NCI-H1436 treated with DMSO at 0.1 percent for 48 hours (cell line): ENCODE measurements around the gene RAD51B.
A peak's percentile ranks its signal among the peaks of the same experiment; 100 is the strongest.
"Not testable (repeated sequence)": the region's sequence is repeated elsewhere in the genome, so short reads cannot be mapped to it uniquely, and the experiment has no call there.

Experiments used
- DNase-seq: peaks from one replicate; lab custom pipeline; 2025; lab: John Stamatoyannopoulos, UW

RAD51B gene

DNA sequence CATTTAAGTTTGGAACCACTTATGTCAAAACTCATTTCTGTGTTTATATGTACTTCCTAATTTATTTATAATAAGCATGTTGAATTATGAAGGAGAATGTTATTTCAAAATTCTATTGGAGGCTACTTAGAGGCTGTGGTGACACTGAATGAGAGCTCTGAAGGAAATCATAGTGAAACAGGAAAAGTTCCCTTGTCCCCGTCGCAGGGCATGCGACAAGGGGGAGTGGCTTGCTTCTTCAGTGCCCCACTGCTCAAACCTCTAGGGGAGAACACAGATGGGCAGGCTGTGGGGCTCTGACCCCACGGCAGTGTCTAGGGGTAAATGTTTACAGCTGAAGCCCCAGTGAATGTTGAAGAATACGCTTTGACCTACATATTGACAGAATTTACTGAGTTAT, 261.9 kb downstream of the RAD51B start:
- DNase-seq: no peak

DNA sequence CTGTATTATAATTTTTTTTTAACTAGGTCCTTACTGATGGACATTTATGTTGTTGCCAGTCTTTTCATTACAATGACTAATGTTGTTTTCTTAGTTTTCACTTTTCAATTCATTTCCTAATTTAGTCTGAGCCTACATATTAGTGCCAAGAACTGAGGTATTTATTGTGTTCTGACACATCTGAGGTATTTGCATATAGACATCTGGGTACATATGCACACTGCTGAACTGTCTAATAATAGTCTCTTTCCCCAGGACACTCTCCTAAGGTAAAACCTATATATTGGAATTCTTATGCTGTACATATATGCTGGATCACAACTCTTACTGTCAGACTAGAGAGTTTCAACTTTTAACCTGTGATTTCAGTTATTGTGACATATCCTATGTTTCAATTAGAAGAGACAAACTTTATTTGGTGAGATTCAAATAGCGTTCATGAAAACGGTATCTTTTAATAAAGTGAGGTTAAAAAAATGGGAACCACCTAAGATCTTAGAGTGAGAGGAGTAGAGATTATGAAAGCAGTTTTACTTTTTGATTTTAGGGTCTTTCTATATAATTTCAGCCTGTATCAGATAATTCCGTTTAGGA, 263.2 kb downstream of the RAD51B start:
- no peak for DNase-seq

DNA sequence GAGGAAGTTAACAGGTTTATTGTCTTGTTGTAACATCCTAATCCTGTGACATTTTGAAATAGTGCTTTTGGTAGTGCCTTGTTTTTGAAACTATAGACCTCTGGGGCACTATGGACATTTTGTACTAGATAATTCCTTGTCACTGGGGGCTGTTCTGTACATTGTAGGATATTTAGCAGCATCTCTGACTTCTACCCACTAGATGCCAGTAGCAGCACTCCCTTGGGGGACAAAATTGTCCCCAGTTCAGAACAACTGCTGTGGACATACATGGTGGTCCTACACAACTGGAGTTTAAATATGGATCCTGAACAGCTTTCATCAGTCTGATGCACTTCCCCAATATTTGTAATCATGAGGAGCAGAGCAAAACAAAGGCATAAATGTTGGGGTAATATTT, 264.7 kb downstream of the RAD51B start:
- DNase-seq: no peak

DNA sequence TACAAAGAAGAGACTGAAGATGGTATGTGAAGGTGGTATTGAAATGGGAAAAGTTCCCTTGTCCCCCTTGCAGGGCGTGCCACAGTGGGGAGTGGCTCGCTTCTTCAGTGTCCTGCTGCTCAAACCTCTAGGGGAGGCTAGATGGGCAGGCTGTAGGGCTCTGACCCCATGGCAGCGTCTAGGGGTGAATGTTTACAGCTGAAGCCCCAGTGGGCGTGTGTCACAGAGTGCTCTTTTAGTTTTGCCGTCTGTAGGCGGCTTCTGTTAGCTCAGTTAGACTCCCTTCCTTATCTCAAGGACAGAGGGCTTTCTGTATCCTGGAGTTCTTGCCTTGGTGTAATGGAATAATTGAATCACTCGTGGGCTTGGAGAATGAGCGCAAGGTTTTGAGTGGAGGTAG, 266.2 kb downstream of the RAD51B start:
- DNase-seq: no peak

DNA sequence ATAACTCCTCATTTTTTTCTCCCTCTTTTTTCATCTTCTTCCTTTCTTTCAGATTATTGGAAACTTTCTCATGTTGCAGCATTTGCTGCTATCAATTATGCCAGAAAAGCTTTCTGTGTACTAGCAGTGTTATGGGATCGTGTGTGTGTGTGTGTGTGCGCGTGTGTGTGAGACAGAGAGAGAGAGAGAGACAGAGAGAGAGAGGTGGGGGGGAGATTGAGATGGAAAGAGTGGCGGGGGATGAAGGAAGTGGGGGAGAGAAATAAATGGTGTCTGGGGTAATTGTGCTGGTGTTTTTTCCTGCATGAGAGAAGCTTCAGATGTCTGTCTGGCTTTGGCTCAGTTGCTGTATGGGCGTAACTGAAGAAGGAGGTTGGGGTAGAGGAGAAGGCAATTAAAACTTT, 268.9 kb downstream of the RAD51B start:
- DNase-seq: no peak

DNA sequence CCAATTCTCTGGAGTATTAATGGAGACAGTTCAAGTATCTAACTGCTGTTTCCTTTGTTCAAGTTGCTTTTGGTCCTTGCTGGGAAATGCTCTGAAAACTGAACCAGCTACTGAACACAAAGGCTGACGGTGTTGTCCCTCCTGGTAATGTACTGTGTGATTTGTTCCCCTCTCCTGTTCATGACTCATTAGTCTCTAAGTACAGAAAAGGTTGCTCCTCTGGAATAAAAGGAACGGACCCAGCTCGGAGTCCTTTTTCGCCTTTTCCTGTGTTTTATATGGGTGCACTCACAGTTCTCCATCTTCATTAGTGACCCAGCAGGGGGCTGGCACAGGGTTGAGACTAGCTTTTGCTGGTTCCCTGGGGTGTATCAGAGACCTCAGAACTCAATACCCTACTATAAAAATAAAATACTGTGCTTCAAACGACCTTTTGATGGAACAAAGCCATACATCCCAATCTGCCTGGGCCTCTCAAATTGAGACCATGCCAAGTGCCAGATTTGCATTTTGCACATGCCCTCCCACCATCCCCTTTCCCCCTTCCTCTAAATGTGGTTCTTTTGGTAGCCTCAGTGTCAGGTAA, 269.7 kb downstream of the RAD51B start:
- peak; percentile 53 for DNase-seq

DNA sequence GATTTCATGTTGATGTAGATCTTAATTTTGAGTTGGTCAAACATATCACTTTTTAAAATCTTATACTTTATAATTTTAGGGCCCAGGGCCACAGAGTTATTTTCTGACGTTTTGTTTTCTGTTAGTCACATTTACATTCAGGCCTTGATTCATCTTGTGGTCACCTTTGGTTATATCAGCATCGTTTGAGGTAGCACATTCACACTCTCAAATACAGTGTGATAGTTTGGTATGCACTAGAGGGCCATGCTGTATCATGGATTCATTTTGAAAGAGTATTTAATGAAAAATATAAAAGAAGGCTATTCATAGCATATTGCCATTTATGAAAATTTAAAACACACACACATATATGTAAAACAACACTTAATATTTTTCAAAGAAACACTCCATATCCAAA, 274.6 kb downstream of the RAD51B start:
- DNase-seq: no peak

DNA sequence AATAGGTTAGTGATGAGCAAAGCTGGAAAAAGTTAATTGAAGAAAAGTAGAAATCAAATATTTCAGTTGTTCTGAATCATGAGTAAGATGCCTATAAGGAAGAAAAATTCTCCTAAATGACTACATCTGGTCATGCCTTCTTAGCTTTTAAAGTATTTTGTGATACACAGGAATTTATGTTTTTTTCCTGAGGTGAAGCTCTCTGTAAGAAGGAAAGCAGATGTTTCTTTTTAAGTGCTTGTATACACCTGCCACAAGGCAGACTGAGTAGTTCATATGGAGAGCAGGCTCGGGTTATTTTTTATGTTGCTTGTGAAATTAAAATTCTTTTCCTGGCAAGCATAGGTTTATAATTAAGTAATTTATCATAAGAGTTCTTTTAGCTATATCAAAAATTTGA, 275.2 kb downstream of the RAD51B start:
- DNase-seq: no peak

DNA sequence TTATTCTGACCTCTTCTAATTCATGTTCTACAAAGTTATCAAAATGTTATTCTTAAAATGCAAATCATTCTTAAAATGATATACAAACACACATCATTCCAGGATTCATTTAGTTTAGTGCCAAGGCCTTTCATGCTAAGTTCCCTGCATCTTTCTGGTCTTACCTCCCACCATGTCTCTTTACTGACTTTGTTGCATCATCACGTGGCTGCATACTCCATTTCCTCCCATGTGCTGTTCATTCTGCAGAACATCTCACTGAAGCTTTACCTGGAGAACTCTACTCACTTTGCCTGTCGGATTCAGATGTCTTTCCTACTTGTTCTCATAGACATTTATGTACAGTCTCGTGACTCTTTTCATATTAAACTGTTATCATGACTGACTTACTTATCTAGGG, 278.1 kb downstream of the RAD51B start:
- DNase-seq: no peak

DNA sequence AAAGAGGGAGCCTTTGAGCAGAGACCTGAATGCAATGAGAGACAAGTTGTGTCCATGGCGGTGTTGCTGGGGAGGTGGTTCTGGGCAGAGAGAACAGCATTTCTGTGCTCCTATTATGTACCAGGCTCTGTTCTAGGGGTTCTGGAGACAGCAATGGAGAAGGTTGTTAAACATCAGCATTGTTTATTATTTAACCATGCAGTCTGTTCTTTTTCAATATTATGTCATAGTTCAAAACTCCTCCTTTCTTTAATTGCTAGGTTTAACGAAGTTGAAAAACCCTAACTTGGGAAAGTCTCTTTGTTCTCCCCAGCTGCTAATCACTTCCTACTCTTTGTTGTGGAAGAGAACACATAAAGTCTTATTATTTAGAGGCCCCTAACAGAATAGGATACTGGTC, 279.3 kb downstream of the RAD51B start:
- DNase-seq: no peak

DNA sequence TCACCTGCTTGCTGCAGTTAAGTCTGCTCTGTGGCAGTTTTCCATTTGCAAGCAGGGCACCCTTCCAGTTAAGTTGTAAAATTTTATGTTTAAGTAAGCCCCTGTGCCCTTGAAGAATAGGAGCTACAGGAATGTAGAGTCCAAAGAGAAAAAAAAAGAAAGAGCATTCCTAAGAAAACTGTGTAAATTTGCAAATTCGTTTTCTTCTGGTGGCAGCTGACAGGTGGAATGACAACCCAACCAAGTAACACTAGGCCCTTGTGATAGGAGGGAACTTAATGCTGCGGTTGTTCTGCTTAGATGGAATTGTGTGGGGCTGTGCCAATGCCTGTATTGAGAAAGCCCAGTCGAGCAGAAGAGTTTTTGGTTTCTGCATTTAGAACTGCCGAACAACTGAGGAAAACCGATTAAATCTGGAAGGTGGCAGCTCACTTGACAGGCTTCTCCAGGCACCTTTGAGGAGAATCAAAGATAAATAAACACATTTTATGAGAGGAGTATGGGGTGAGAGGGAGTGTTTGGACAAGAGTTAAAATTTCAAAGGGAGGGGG, 280.0 kb downstream of the RAD51B start:
- no peak for DNase-seq

DNA sequence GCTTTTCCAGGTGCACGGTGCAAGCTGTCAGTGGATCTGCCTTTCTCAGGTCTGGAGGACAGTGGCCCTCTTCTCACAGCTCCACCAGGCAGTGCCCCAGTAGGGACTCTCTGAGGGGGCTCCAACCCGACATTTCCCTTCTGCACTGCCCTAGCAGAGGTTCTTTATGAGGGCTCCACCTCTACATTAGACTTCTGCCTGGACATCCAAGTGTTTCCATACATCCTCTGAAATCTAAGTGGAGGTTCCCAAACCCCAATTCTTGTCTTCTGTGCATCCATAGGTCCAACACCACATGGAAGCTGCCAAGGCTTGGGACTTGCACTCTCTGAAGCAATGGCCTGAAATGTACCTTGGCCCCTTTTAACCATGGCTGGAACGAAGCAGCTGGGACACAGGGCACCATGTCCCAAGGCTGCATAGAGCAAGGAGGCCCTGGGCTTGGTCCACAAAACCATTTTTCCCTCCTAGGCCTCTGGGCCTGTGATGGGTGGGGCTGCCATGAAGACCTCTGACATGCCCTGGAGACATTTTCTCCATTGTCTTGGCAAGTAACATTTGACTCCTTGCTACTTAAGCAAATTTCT, 282.2 kb downstream of the RAD51B start:
- DNase-seq: not testable (repeated sequence)

DNA sequence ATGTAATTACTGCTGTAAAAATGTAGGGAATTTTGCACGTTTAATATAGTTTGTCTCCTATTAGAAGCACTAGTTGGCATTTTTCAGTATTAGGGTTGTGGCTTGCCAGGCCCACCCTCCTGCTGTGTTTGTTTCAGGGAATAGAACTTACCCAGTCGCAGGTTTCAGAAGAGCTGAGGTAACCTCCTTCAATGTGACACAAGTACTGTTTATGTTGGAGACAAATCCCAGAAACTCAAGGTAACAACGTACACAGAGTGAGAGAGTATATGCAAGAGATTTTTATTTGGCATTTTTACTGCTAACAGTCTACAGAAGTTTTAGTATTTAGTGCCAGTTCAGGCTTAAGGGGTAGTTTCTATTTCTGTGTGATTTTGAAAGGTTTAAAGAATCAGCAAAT, 284.3 kb downstream of the RAD51B start:
- no peak for DNase-seq

DNA sequence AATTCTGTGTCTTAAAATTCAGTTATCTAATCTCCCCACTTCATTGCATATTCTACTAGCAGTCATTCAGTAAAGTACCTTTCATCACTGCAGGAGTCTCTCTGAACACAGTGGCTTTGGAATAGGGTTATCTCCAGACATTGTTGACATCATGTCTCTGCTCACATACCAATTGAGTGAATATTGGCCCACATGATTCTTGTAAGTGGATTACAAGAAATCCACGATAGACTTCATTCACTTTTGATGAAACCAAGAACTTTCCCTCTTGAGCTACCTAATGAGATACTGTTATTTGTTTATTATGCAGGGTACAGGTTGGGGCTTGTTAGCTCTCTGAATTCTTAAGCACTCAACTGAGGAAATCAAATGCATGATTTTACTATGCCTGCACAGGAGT, 284.9 kb downstream of the RAD51B start:
- DNase-seq: no peak

DNA sequence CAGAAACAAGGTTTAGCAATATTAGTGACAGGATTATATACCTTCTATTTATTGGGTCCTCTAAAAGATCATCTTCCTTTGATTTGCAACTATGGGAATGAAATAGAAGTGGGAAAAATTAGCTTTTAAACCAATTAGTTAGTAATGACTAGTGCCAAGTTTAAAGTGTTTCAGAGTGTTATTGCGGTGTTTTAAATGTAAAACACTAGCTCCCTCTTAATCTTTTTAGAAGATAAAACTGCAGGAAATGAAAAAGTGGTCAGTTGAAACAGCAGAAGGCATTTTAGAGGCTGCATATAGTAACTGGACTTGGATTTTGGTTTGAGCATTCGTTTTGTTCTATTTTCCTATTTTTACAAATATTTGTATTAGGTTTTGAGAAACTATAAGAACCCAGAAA, 286.2 kb downstream of the RAD51B start:
- no peak for DNase-seq

DNA sequence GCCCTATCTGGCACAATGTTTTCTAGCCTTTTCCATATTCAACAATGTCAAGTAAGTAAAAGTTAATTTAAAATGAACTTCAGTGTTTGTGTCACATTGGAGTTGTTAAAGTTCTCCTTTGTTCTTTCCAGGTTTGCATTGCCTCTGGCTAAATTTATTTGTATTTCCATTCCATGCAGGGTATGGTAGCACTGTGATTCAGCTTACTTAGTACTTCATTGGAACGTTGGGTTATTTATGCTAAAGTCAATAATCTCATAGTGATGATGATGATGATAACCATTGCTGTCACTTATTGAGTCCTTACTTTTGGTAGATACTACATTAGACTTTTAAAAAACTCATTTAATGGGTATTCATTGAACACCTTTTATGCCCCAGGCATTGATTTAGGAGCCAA, 286.9 kb downstream of the RAD51B start:
- DNase-seq: no peak

DNA sequence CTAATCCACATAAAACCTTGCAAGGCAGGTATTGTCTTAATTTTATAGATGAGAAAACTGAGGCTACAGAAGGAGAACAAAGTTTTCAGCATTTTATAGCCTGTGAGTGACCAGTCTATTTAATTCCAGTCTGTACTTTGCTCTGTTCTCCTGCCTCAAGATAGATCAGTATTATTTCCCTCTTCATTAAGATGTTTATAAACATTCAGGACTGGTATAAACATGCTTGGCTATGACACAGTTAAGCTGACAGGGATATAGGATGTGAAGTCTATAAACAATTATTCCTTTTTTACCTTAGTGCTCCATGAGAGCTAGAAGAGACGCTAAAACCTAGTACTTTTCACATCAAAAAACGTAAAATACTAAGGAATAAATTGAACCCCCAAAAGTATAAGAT, 287.3 kb downstream of the RAD51B start:
- no peak for DNase-seq

DNA sequence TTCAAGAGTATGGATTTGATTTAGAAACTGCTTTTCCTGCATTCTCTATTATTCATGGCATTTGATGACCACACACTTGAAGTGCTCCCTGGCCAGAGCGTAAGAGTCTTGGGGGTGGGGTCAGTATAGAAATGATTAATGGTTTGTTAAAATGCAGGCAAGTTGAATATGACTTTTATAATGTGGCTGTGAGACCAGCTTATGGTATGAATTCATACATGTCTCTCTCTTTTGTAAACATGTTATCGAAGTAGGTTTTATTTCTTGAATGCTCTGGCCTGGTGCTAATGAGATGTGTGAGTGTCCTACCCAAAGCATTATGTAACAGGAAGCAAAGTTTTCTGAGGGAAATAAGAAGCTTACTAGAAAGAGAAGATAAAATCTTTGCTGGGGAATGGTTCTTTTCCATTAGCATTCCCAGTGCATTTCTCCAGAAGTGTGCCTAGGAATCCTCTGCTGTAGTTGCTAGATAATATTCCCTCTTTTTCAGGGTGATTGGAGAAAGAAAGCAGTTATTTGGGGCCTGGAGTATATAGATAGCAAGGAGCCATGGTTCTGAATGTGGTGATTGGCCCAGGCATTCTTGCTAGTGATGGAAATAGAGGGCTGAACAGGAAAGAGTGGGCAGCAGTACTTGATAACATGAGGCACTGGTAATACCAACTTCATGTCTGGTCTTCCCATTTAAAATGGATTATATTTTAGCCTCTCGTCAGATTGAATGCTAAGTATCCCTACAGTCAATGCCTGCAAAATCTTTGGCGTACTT, 289.7 kb downstream of the RAD51B start:
- no peak for DNase-seq

DNA sequence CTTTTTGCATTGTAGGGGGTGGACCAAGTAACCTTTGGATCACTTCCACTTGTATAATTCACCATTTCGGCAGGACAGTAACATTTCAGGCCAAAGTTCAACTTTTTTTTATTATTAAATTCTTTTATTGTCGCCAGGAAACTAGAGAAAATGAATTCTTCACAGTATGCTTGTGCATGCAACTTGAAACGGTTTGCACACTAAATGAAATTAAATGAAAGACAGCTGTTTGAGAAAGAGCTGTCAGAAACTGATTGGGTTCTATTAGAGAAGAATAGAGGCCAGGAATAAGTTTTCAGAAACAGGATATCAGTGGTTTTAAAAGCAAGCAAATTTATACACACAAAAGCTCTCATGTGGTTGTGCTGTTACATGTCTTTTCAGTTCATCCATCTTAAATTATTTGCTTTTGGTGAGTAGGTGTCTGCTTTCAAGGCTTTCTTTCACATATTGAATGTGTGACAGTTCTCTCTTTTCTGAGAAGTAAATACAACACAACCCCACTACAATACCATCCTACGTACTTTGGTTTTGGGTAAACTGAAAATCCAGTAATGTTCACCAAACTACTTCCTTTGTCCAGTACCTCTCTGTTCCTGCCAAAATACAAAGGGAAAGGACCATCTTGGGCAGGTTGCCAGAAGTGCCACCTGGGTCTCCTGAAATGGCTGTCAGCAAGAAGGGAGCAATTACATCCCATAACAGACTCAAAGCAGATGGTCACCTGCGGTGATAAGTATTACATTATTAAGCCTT, 291.7 kb downstream of the RAD51B start:
- no peak for DNase-seq

DNA sequence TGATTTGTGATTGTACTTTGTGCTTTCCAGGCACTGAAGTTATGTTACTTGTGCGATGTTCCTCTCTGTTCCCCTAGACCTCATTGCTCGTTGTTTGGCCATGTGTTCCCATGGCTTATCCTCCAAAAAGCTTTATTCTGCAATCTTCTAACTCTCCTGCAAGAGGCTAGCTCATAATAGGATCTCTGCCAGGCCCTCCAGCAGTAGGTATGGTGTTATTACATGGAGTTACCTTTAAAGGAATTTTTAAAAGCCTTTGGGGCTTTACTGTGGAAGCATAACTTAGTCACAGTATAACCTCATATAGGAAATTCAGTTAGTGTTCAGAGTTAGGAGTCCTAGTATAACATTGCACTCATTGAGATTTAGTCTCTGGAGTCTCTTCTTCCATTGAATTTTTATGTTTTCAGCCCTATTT, 292.3 kb downstream of the RAD51B start:
- DNase-seq: no peak

DNA sequence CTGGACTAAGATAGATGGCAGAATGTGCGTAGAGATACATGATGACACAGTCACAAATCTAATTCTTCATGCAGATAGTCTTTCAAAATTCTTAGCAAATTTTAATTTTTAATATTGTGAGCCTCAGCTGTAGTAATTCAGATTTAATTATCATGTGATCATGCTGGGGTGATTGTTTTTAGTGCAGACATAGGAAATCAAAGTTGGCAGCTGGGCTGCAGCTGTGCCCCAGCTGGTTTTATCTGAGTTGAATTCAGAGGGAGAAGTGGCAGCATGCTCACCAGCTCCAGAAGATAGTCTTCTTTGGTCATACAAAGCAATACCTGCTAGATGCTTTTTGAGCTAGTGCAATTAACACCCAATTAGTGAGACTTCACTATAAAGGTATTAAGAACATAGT, 292.9 kb downstream of the RAD51B start:
- DNase-seq: no peak

DNA sequence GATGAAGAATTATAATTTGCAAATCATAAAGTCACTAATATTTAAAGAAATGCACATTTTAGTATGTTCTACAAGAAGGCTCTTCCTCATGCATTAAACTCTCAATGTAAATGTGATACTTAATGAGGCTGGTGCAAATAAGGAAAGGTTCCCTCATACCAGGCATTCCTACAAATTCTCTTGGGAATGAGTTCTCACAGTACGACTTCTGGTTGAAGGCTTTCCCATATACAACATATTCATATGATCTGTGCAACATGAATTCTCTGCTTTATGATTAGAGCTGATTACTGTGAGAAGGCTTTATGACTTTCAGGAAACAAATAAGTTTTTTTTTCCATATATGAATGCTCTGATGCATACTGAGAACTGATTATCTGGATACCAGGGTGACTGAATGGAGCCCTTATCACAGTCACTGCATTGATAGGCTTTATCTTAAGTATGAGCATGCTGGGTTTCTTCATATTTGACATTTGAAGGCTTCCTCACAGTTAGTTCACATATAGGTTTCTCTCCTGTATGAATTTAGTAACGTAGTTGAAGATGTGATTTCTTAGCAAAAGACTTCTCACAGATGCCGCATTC, 293.9 kb downstream of the RAD51B start:
- no peak for DNase-seq
